GM18951 (cell line): ENCODE results near the gene PRKAR1B.

Source experiments
- POLR2A ChIP-seq: IDR thresholded peaks from 4 replicates; pipeline ENCODE4 v1.6.1; 2011; ENCODE audit warnings: mild to moderate bottlenecking; ENCODE audit not compliant: insufficient read length, insufficient read depth; ENCODE audit errors: extremely low read depth
- in situ Hi-C: fragments of 300-500 bp; cut with MboI; formaldehyde crosslinking; loops from one replicate; pipeline ENCODE4 v1.12.0; 2022; ENCODE audit warnings: low sequenced_read_pairs, mixed read lengths, inconsistent platforms; ENCODE audit not compliant: unreplicated experiment

The PRKAR1B gene

DNA sequence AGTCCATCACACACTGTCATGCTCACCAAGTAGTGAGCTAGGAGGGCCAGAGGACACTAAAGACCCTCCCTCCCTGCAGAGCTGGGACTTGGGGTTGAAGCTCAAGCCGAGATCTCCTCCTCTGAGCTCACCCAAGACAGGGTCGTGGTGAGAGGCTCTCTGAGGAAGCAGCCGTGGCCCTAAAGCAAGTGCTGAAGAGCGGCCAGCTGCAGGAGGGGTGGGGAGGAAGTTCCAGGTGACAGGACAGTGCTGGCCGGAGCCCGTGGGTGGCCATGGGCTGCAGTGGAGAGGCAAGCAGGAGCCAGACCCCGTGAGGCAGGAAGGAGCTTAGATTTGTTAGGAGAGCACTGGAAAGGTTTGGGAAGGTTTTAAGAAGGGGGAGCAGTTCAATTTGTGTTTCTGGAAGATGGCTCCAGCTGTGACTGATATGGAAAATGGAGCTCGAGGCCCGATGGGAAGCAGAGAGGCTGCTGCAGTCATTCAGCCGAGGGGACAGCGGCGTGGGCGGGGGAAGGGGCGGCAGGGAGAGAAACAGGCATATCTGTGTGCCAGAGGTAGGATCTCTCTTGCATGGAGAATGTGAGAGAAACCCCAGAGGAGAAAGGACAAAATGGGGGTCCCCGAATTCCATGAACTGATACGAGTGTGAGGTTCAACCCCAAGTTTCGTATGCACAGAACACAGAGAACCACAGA is 27.5 kb downstream of the PRKAR1B start:
- TF ChIP-seq POLR2A: no peak
- in situ Hi-C loops: no loop called here

DNA sequence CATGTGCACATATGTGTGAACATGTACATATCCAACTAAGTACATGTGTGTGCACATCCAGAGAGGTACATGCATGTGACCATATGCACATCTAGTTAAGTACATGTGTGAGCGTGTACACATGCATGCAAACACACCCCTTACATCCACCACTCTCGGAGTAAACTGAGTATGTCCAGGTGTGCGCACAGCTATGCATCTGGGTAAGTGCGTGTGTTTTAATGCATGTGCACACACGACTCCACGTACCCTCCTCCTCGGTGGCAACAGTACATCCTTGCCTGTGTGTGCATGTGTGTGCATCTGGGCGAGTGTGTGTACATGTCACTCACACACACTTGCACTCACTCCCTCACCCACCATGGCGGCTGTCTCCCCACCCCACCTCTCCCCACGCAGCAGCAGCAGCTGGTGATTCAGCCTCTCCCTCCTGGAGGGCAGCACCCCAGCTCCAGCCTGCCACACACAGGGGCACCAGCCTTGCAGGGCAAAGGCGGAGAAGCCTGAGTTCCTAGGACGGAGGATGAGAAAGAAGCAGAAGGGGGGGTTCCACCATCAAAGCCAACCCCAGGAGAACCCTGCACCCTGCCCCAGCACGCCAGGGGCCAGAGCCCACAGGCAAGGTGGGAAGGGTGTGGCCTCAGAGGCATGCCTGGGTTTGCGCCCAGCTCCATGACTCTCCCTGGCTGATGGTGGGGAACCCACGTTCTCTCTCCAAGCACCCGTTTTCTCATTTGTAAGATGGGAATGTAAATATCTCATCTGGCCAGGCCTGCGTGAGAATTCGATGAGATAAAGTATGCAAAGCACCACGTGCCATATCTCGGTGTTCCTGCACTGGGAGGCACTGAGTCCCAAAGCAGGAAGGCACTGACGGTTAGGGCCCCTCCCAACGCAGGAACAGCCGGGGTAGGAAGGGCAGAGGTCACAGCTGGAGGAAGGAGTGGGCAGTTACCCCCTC is 28.3 kb downstream of the PRKAR1B start:
- TF ChIP-seq POLR2A: no peak
- in situ Hi-C loops: no loop called here

DNA sequence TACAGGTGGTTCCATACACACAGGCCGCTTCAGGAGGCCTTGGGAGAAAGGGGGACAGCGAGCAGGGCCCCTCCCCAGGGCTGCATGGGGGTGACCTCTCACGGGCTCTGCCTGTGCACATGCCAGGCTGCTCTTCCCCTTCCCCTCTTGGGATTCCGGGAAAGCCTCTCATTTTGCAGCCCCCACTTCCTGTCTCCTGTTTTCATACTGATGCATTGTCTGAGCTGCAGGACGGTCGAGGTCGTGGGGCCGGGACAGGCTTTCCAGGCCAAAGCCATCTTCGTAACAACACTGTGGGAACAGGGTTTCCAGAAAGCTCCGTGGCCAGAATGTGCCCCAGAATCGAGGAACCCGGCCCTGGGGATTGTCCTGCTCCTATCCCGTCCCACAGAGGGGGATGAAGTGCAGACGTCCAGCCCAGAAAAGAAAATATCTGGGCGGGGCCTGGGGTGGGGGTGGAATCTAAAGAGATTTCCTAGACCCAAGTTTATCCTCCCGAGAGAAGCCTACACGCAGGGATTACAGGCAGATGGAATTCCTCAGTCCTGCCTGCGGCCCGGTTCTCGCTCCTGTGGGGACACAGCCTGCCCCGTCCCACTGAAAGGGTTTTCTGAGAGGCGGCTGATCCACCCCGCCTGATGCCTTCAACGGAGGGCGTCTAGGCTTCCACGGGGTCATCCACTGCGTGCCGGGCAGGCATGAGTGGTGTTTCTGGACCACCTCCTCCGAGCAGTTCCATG is 30.1 kb downstream of the PRKAR1B start:
- TF ChIP-seq POLR2A: no peak
- in situ Hi-C loops: no loop called here

- no peak for TF ChIP-seq POLR2A
- in situ Hi-C loops: no loop called here
These were observed 30.7 kb downstream of the PRKAR1B start for GRCh38 chr7:696426-696811.

DNA sequence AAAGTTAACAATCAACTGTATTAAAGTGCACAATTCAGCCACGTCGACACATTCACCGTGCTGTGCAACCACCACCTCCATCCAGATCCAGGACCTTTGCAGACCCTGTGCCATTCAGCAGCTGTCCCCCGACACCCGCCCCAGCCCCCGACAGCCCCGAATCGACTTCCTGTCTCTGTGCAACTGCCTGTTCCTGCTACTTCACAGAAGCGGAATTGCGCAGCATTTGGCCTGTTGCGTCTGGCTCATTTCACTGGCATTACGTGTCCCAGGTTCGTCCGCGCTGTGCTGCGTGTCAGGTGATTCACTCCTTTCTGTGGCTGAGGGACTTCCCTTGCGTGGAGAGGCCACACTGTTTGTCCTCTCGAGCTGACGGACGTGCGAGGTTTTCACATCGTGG is 33.8 kb downstream of the PRKAR1B start:
- in situ Hi-C loops: no loop called here
- TF ChIP-seq POLR2A: no peak

- in situ Hi-C loops: no loop called here
- TF ChIP-seq POLR2A: no peak
These were observed 35.6 kb downstream of the PRKAR1B start for GRCh38 chr7:691361-692045.

GRCh38 chr7:690478-691360 is 36.4 kb downstream of the PRKAR1B start:
- no peak for TF ChIP-seq POLR2A
- in situ Hi-C loops: no loop called here

DNA sequence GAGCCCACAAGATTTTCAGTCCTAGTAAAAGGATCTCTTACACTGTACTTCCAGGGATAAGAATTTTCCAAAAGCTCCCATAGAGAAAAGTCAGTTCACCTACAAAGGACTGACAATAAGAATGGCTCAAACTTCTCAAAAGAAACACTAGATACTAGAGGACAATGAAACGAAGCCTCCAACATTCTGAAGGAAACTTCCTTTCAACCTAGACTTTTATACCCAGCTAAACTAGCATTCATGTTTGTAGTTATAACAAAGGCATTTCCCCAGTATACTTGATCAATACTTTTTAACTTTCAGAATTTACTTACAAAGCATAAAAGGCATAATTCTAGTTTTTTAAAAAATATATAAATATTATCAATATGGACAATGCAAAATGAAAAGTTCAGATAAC is 41.5 kb downstream of the PRKAR1B start:
- in situ Hi-C loops: no loop called here
- no peak for TF ChIP-seq POLR2A

DNA sequence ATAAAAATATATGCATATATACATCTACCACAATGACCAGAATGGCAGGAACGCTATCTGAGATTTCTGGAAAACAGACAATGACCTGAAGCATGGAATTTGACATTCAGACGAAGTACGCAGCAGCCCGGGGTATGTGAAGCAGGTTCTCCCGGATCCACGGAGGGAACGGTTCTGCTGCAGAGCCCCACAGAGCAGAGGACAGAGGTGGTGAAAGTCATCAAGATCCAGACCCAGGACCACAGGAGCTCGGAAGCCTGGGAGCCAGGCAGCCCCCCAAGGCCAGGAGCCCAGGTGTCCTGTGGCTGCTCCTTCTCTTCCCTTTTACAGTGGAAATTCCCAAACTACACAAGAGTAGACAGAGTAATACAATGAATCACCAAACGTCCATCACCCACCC is 42.7 kb downstream of the PRKAR1B start:
- in situ Hi-C loops: no loop called here
- no peak for TF ChIP-seq POLR2A

- TF ChIP-seq POLR2A: no peak
- in situ Hi-C loops: no loop called here
These were observed 43.4 kb downstream of the PRKAR1B start for GRCh38 chr7:683526-684205.

- in situ Hi-C loops: no loop called here
- no peak for TF ChIP-seq POLR2A
These were observed 44.3 kb downstream of the PRKAR1B start for GRCh38 chr7:682810-683209.

GRCh38 chr7:681551-682307 is 45.4 kb downstream of the PRKAR1B start:
- in situ Hi-C loops: no loop called here
- TF ChIP-seq POLR2A: no peak
